GM18520 (cell line): ENCODE measurements around the gene ZIC4.

Source experiments
- ATAC-seq: cut with Tn5 transposase; IDR thresholded peaks from one replicate; pipeline ENCODE4 v1.9.1; 2021; ENCODE audit not compliant: unreplicated experiment

Gene ZIC4

GRCh38 chr3:147418371-147418781 lies 12.0 kb upstream of the ZIC4 start:
- ATAC-seq, result no peak

- no peak for ATAC-seq
Observed at GRCh38 chr3:147417551-147418295, 11.4 kb upstream of the ZIC4 start.

GRCh38 chr3:147416931-147417330 lies 10.6 kb upstream of the ZIC4 start:
- no peak for ATAC-seq

GRCh38 chr3:147415874-147416273 lies 9.5 kb upstream of the ZIC4 start:
- ATAC-seq, result no peak

- ATAC-seq, result no peak
Observed at GRCh38 chr3:147415286-147415685, 8.9 kb upstream of the ZIC4 start.

DNA sequence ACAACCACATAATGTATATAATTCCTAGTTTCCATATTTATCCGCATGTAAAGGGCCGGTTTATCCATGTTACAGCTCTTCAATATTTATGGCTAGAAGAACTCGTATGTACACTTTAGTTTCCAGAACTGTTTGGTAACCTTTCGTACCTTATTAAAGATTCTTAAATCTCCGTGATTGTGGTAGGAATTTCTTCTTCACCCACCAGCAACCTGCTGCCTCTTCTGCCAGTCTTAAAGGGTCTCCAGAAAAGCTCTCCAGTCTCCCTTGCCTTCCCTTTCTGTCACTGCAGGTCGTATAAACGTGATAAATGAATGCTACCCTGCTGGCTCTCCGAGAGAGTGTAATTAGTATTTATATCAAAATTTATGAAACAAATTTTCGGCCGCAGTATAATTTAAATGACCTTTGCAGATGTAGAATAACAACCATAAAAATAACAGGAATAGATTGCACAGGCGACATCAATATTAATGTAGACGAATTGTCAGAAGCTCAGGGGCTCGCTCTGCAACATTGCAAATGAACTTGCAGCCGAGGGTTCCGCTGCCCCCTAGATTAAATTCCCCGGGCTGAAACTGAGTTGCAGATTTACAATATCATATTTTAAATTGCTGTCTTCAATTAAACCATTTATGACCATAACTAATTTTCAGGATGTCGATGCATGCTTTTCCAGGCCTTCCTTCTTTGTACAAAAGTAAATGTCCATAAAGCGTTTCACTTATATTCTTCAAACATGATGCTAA lies 8.2 kb upstream of the ZIC4 start:
- no peak for ATAC-seq

GRCh38 chr3:147413686-147414389 lies 7.5 kb upstream of the ZIC4 start:
- ATAC-seq, result no peak

DNA sequence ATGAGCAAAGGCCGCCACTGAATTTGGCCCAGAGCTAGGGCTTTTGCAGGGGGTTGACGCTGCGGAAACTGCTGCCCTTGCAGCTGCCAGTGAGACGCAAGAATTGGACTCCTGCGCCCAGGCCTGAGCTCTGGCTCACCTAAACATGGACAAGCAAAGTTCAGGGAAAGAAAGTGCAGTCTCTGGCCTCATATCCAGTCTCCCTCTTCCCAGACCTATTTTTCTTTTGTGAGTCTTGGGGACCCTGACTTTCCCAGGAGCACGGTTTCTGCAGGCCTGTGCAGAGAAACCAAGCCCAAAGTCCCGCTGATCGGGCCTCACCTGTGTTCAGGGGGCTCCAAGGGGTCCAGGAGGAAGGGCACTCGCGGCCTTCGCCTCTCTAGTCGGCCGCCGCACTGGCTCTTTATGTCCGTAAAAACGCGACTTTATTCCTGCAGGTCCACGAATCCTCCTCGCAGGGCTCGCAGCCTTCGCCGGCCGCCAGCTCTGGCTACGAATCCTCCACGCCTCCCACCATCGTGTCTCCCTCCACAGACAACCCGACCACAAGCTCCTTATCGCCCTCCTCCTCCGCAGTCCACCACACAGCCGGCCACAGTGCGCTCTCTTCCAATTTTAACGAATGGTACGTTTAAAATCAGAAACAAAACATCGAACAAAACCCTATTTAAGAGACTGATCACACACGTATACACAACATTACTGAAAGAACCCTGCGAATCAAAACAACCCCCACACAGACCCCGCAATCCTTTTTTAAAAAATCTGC lies 6.8 kb upstream of the ZIC4 start:
- no peak for ATAC-seq

DNA sequence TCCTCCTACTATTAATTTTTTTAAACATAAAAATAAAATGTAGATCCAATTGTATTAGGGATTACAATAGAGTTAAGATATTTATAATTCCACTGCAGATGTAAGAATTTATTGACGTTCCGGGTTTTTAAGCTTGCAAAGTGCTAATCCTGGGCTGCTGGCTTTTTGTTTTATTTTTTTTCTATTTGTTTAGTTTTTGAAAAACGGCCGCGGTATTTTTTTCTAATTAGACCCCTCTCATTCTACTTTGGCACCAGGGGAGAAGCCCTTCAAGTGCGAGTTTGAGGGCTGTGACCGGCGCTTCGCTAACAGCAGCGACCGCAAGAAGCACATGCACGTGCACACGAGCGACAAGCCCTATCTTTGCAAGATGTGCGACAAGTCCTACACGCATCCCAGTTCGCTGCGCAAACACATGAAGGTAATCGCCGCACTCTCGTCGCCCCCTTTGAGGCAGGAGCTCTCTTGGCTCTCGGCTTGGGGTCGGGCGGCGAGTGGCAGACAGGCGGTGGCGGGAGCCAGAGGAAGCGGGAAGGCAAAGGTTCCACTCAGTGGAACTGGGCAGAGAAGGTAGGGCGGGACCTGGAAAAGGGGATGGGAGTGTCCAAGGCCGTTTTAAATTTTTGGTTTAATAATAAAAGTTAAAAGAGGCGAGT lies 6.0 kb upstream of the ZIC4 start:
- ATAC-seq, result no peak

GRCh38 chr3:147411815-147412241 lies 5.5 kb upstream of the ZIC4 start:
- no peak for ATAC-seq

GRCh38 chr3:147411238-147411814 lies 5.0 kb upstream of the ZIC4 start:
- ATAC-seq, result no peak

DNA sequence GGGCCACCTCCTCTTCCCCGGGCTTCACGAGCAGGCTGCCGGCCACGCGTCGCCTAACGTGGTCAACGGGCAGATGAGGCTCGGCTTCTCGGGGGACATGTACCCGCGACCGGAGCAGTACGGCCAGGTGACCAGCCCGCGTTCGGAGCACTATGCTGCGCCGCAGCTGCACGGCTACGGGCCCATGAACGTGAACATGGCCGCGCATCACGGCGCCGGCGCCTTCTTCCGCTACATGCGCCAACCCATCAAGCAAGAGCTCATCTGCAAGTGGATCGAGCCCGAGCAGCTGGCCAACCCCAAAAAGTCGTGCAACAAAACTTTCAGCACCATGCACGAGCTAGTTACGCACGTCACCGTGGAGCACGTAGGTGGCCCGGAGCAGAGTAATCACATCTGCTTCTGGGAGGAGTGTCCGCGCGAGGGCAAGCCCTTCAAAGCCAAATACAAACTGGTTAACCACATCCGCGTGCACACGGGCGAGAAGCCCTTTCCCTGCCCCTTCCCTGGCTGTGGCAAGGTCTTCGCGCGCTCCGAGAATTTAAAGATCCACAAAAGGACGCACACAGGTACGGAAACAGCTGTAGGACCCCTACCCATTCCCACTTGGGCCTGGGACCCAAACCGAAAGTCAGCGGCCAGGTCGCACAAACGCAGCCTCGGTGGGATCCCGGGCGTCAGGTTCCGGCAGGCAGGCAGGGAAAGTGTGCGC lies 4.3 kb upstream of the ZIC4 start:
- no peak for ATAC-seq

- ATAC-seq, result no peak
Observed at GRCh38 chr3:147410116-147410525, 3.8 kb upstream of the ZIC4 start.

DNA sequence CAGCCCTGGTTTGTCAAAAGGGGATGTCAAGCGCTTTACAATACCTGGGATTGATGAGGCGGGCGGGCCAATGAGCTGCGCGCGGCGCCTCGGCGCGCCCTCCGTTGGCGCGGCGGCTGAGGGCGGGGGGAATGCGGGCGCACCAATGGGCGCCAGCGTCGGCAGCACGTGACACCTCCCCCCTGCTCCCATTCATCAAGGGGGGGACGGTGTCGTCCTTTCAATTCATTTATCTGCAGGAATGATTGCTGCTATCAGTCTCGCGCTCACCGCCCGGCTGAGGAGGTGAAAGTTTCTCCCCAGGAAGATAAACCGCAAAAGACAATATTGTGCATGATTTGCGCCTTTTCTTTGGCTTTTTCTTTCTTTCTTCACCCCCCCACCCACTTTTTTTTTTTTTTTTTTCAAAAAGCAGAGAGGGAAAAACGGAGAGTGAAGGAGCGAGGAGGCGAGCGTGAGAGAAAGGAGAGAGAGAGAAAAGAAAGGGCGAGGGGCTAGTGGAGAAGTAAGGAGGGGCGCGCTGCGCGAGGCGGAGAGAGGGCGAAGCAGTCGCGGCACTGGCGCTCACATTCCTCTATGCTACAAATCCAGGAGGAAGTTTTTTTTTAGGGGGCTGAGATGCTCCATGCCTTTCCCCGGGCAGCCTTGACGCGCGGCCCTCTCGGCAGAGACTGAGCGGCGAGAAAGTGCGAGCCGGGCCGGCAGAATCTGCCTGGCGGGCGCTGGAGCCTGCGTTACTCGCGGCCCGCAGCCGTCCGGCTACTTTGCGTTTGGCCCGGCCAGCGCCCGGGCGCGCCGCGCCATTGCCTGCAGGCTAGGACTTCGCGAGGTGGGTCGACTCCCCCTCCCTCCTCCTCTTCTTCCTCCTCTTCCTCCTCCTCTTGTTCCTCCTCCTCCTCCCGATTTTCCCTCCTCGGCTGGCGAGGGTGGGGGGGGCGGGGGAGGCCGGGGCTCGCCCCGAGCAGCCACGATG lies 3.1 kb upstream of the ZIC4 start, which contains the start of gene ZIC1:
TSS of gene ZIC1 (plus strand) at position 223 of the 973 bp plus-strand sequence. CDS start at position 971, 748 bp downstream.
- ATAC-seq, result no peak

- ATAC-seq, result no peak
Observed at GRCh38 chr3:147408188-147409100, 2.1 kb upstream of the ZIC4 start.

DNA sequence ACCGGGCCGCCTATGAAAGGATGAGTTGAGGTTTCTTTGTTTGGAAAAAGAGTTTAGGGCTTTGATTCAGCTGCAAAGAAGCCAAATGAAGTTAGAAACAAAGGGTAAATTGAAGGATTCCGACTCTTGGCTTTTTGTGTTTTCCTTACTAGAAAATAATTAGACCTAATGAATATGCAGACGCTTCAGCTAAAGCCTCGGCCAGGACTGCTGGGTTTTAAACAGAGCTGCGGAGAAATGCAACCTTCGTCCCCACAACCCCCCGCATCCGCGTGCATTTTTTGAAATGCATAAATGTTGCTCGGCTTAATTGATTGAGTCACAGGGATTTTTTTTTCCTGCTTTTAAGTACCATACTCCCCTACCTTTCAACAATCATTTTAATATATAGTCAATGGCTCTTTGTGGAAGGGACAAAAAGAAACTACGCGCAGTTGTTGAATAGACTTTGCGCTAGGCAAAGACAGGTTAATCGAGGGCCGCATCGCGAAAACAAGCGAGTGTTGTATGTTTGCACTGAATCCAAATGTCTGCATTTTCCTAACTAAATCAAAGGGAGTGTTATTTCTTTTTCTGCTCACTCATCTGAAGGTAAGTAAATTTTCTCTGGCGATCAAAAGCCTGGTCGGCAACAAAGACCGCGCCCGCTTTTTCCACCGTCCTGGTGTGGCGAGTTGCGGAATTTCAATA lies 1.3 kb upstream of the ZIC4 start:
- ATAC-seq, result no peak

DNA sequence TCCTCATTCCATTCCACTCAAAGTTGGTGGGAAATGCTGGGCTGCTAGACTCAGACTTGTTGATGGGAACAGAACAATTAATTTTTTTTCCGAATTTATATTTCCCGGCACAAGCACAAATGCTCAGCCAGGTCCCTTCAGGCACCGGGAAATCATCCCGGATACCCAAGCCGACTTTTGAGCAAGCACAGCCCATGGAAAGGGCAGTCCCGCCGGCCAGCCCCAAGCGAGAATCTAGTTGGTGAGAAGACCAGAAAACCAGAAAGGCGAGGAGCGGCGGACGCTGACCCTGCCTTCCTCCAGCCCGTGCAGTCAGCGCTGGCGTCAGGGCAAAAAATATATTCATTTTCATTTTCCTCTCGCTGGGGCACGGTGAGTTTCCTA lies 763 bp upstream of the ZIC4 start:
- ATAC-seq, result no peak
